ENCODE data around the gene PSG11.

GRCh38 chr19:43028866-43029265, 2.6 kb upstream of the PSG11 start:
- TF ChIP-seq CTCF (IDR thresholded peaks at IDR 0.05) (no peak), EP300 (IDR thresholded peaks at IDR 0.05) (no peak)
